Uterus (tissue), 2 donors: ENCODE results near the gene SGK1.

Experiments
- POLR2A ChIP-seq, 2 donors: fragments of 450-650 bp; IDR thresholded peaks; one replicate each; pipeline ENCODE4 v1.6.1; 2016; ENCODE audit warnings: antibody characterized with exemption in 2 of 2, mild to moderate bottlenecking in 1 of 2, moderate library complexity in 1 of 2
- TF ChIP-seq, protein P1 (sequence below), 4 experiments: fragments of 200-600 bp in 2 of 4; fragments of 450-650 bp in 2 of 4; sonication (generic) in 2 of 4; IDR thresholded peaks; one replicate each; pipeline ENCODE4 v1.5.1; 2016 to 2019; ENCODE audit warnings: antibody characterized with exemption in 4 of 4, mild to moderate bottlenecking in 2 of 4, moderate library complexity in 1 of 4

DNA sequence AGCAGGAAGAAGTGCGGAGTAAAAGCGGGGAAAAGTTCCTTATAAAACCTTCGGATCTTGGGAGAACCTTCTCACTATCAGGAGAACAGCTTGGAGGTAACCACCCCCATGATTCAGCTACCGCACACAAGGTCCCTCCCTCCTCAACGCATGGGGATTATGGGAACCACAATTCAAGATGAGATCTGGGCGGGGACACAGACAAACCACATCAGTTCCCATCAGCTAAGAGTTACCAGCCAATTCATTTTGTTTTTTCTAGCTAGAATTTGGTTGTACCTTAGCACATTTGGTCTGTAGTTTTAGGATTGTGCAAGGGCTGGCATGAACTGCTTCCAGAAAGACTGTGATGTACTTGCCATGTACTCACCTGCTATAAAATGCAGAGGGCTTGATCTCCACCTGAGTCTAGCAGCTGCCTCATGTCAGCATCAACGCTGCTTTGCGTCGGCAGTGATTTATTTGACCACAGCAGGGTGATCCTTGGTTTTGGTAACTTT, 170.8 kb downstream of the SGK1 start:
- TF ChIP-seq, protein P1, sequence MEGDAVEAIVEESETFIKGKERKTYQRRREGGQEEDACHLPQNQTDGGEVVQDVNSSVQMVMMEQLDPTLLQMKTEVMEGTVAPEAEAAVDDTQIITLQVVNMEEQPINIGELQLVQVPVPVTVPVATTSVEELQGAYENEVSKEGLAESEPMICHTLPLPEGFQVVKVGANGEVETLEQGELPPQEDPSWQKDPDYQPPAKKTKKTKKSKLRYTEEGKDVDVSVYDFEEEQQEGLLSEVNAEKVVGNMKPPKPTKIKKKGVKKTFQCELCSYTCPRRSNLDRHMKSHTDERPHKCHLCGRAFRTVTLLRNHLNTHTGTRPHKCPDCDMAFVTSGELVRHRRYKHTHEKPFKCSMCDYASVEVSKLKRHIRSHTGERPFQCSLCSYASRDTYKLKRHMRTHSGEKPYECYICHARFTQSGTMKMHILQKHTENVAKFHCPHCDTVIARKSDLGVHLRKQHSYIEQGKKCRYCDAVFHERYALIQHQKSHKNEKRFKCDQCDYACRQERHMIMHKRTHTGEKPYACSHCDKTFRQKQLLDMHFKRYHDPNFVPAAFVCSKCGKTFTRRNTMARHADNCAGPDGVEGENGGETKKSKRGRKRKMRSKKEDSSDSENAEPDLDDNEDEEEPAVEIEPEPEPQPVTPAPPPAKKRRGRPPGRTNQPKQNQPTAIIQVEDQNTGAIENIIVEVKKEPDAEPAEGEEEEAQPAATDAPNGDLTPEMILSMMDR (IDR thresholded peaks at IDR 0.05) = no peak
- TF ChIP-seq POLR2A (IDR thresholded peaks at IDR 0.05) = no peak
